Hepatocyte (in vitro differentiated cells): ENCODE results near the gene PDGFA.

ENCODE experiments used
- CTCF ChIP-seq: fragments of 200-600 bp; sonication (generic); IDR thresholded peaks from 2 replicates; pipeline ENCODE4 v1.5.1; 2016; ENCODE audit warnings: antibody characterized with exemption, mild to moderate bottlenecking; ENCODE audit not compliant: poor library complexity
- EZH2 ChIP-seq: fragments of 200-600 bp; sonication (generic); IDR thresholded peaks from 2 replicates; pipeline ENCODE4 v1.6.1; 2016; ENCODE audit warnings: antibody characterized with exemption, mild to moderate bottlenecking, borderline replicate concordance
- EZH2phosphoT487 ChIP-seq: fragments of 200-600 bp; sonication (generic); IDR thresholded peaks from one replicate; pipeline ENCODE4 v1.6.1; 2018; ENCODE audit warnings: antibody characterized with exemption, mild to moderate bottlenecking, low read depth, moderate library complexity; ENCODE audit not compliant: unreplicated experiment, severe bottlenecking

DNA sequence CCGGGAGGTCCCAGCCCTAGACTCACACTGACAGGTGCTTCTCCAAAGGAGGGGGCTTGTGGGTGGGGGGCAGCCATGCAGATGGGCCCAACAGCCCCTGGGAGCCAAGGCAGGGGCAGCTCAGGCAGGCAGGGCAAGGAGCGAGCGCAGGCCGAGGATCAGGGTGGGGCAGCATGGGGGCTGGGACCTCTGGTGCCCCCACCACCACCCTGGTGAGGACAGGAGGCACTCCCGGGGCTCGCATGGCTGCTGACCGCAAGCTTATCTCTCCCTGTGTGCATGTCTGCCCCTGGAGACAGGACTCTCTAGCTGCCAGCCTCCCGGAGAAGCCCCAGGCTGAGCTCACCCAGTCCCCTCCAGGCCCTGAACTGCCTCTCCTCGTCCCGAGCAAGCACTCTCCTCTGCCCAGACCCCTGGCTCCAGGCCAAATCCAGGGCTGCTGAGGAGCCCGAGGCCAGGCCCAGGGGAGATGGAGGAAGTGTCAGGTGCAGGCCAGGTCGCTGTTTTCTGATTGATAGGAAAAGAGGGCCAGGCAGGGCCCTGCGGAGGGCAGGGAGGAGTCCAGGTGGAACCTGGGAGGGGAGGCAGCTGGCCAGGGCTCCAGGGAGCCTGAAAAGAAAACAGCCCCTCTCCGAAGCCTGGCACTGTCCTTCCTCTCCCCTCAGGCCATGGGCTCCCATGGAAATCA lies 39.0 kb downstream of the PDGFA start:
- no peak for TF ChIP-seq CTCF
- TF ChIP-seq EZH2, result no peak
- TF ChIP-seq EZH2phosphoT487, result no peak
